HG03354 (cell line): ENCODE data around the gene ZFP3.
"Not testable (repeated sequence)": the region's sequence is repeated elsewhere in the genome, so short reads cannot be mapped to it uniquely, and the experiment has no call there.

Experiments
- ATAC-seq: cut with Tn5 transposase; IDR thresholded peaks from one replicate; pipeline ENCODE4 v1.9.1; 2021; ENCODE audit warnings: mild to moderate bottlenecking; ENCODE audit not compliant: unreplicated experiment, poor library complexity, severe bottlenecking

ZFP3 gene

DNA sequence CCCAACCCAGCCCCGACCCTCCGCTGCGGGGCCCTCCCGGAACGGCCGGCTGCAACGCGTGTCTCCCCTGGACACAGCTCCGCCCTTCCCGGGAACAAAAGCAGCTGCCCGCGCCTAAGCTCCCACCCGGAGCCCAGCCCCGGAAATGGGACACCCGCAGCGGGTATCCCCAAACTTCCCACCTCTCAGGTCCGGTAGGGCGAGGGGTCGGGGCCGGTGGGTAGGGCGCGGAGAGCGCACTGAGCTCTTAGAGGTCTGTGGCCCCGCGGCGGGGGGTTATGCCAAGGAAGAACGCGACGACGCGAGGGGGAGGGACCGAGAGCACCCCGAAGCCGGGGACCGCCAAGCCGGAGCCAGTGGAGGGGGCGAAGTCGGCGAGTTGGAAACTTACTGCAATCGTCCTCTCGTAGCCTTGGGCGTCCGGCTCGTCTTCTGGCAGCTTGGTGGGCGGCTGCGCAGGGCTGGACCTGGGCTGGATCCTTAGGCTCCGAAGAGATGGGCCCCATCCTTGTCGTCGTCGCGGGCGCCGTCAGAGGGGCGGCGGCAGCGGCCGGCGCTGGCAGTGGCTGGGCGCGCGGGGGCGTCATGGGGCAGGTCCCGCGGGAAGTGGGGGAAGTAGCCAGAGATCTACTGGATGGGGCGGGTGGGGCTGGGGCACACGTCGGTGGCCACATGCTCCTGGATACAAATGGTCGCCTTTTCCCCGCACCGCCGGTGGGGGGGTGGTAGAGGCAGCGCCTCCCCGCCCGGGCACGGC lies 44.5 kb downstream of the ZFP3 start:
- ATAC-seq: no peak

DNA sequence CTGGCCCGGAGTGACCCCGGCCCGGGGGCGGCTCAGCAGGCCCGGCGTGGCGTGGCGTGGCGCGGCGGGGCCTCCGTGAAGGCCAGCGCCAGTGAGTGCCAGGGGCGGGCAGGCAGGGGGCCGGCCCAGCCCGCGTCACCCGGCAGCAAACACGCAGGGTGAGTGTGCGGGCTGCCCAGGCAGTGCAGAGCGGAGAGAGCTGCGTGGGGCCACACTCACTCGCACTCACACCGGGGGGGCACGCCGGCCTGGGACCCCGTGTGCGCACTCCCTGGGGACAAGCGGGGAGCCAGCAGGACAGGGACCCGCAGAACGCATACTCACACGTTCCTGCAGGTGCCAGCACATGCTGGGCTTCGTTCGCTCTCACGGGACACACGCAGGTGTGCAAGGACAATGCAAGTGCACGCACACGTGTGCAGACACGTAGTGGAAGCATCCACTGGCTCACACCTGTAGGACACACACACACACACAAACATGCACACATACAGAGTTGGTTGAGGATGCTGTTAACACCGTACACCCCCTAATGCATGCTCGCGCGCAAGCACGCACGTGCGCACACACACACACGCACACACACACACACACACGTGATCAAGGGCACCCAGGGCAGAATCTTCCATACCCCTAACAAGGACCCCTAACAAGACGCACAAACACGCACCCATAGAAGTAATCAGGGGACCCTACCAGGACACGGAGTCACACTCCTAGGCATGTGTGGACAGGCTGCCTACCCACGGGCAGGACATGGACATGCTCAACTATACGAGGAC lies 45.3 kb downstream of the ZFP3 start:
- ATAC-seq: no peak

DNA sequence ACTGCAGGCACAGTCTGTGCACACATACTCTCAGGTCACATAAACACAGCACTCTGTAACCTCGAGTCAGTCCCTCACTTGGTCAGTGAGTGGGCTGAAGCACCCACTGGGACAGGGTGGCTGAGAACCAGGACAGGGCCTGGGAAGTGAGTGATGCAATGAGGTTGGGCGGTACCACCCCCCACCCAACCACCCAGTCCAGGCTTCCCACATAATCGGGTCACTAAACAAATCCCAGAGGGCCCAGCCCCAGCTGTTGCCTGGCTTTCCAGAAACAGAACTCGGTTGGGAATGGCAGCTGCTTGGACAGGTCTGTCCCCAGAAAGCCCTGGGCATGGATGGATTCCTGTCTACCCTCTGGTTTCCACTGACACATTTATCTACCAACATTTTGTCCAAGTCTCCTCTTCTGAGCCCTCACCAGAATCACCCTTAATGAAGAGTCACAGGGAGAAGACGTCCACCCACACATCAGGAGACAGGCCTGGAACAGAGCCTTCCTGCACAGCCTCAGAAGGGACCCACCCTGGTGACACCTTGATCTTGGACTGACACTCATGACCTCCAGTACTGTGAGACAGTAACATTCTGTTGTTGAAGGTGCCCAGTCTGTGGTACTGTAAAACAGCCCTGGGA lies 46.0 kb downstream of the ZFP3 start:
- not testable (repeated sequence) for ATAC-seq

DNA sequence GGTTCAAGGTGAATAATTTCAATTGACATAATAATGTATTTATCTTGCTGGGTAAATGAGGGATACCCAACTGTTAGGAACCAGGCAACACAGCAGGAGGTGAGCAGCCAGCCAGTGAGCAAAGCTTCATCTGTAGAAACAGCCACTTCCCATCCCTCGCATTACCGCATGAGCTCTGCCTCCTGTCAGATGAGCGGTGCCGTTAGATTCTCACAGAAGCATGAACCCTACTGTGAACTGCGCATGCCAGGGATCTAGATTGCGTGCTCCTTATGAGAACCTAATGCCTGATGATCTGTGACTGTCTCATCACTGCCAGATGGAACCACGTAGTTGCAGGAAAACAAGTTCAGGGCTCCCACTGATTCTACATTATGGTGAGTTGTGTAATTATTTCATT lies 46.6 kb downstream of the ZFP3 start:
- ATAC-seq: not testable (repeated sequence)

DNA sequence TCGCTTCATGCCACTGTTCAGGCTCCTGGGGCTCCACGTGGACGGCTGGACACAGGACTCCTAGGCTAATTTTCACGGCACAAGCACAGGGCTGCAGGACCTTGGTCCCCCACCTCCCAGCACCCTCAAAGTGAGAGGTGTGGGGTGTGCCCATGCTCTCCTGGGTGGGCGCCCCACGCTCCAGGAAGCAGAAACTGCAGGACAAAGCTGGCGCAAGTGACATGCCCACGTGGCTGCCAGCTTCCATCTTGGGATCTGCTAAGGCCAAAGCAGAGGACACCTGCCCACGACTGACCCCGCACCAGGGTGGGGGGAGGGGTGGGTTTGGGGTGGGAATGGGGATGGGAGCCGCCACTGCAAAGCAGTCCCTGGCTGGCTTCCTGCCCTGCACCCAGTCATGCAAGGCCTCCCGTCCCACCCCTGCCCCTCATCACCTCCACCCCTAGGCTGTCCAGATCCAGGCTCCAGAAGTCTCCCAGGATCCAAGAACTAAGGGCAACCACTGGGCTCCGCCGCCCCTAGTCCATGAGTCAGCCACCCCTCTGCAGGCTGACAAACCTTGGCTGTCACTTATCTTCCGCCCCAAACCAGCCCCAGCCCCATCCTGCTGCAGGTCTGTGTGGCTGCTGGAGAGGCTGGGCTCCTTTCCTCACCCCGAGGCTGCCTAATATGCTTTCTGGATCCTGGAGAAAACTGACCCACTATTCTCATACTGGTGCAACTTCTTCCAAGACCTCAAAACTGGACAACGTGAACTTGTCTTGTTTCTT lies 48.6 kb downstream of the ZFP3 start:
- ATAC-seq: no peak

GRCh38 chr17:5127910-5128309 lies 49.6 kb downstream of the ZFP3 start:
- no peak for ATAC-seq

DNA sequence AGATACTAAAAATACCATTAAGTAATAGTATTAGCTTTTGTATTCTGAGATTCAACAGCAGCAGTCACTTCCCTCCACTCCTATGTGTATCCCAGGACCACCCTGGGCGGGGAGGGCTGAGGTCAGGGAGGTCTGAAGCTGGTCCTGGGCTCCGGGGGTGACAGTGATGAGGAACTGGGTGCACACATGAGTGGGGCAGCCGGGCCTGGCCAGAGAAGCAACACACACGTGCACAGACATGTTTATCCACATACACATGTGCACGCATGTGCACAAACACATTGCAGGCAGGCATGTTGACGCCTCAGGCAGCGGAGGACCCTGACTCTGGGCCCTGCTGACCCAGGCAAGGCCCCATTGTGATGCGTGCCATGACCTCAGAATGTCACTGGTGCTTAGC lies 50.1 kb downstream of the ZFP3 start:
- ATAC-seq: not testable (repeated sequence)

- ATAC-seq: no peak
Observed at GRCh38 chr17:5128905-5129535, 50.8 kb downstream of the ZFP3 start.

GRCh38 chr17:5129770-5130169 lies 51.5 kb downstream of the ZFP3 start:
- not testable (repeated sequence) for ATAC-seq

DNA sequence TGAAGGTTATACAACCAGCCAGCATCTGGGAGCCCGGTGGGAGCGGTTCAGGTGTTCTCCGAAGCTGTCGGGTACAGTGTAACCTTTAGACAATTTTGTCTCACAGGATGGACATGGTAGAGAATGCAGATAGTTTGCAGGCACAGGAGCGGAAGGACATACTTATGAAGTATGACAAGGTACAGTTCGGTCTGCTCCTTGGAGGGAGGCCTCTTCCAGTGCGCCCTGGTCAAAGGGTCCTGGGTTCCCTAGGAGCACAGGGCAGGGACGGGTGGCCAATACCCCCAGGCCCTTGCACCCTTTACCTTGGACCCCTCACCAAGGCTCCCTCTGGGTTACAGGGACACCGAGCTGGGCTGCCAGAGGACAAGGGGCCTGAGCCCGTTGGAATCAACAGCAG lies 52.0 kb downstream of the ZFP3 start:
- not testable (repeated sequence) for ATAC-seq

GRCh38 chr17:5130687-5131086 lies 52.4 kb downstream of the ZFP3 start:
- not testable (repeated sequence) for ATAC-seq

GRCh38 chr17:5131146-5131715 lies 53.0 kb downstream of the ZFP3 start:
- ATAC-seq: no peak

DNA sequence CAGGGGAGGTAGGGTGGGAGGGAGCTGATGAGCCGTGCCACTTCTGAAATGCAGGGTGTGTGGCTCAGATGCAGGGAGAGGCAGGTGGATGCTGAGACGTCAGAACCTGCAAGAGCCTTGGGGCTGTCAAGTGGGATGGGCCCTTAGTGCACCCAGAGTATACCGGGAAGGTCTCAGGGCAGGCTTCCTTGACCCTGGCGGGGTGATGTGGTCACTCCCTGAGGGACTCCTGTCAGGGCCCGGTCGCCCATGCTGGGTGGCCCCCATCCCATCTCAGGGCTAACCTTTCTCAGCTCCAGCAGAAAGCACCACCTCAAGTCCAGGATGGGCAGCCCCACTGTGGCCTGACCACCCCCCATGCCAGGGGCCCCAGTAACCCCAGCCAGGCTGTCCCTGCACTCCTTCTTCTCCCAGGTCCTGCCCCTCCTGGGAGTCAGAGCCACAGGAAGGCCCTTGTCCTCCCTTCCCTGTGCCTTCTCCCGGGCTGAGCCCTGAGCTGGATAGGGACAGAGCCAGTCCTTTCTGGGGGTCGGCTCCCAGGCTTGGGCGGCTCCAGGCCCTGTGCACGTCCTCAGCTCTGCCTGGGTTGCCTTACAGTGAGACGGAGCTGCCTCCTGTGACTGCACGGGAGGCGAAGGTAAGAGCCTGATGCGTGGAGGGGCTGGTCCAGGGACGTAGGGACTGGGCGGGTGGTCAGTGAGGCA lies 53.7 kb downstream of the ZFP3 start:
- not testable (repeated sequence) for ATAC-seq

DNA sequence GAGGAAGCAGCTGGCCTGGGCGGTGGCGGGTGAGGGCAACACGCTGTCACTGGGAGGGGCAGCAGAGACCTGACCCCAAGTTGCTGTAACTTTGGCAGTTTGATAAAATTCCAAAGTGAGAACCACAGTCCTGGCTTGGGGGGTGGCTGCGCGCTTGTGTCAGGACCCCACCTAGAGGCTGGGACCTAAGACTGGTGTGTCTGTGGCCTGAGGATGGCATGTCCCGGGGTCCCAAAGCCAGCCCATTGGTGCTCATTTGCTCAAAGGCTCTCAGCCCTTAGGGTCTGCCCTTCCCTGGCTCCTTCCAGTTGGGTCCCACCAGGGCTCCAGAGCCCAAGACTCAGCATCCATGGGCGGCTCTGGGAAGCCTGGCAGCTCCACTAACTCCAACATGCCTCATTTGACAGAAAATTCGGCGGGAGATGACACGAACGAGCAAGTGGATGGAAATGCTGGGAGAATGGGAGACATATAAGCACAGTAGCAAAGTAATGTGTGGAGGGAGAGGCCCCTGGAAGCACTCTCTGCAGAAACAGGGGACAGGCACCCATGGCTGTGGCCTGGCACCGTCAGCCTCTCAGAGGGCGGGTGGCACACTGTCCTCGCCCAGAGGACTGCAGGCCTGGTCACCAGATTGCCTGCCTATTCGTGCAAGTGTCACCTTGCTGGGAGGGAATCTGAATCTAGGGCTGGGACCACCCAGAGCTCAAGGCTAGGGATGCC lies 54.4 kb downstream of the ZFP3 start:
- not testable (repeated sequence) for ATAC-seq

DNA sequence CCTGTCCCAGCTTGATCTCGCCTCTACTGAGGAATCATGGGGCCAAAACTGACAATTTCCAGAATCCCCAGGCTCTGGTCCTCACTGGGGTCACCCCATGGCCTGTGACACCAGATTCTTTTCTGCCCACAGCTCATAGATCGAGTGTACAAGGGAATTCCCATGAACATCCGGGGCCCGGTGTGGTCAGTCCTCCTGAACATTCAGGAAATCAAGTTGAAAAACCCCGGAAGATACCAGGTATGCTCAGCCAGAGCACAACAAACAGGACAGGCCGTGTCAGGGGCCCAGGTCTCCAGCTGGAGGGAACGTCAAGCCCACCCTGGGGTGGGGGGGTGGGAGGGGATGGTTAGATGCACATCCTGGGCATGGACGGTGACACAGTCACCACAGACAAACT lies 55.0 kb downstream of the ZFP3 start:
- ATAC-seq: no peak

DNA sequence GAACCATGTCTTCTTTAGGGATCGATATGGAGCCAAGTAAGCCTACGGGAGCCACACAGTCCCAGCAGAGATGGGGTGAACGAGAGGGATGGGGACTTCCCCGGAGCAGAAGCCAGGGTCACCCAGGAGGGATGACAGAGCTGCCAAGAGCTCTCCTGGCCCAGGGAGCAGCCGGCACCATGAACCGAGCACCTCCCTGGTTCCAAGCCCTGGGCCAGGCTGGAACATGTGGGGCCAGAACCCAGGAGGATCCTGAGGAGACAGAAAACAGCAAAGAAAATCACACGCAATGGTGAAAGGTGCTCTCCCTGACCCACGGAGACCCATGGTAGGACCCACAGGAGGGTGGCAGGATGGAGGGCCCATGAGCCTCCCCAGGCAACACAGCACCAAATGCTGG lies 55.7 kb downstream of the ZFP3 start:
- not testable (repeated sequence) for ATAC-seq

DNA sequence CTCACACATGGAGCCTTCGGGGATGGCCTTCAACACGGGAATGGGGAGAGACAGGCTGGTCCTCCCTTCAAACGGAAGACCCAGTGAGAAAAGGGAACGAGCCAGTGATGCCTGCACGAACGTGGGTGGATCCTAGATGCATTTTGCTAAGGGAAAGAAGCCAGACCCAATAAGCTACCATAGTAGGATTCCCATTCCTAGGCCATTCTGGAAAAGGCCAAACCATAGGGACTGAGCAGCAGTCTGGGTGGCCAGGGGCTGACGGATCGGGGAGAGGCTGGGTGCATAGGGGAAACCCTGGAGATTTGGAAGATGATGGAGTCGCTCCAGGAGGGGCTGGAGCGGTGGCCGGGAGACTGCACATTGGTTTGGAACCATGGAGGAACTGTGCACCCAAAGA lies 56.3 kb downstream of the ZFP3 start:
- ATAC-seq: not testable (repeated sequence)

GRCh38 chr17:5135131-5135712 lies 57.0 kb downstream of the ZFP3 start:
- not testable (repeated sequence) for ATAC-seq
